ENCODE data around the gene GABBR2.

DNA sequence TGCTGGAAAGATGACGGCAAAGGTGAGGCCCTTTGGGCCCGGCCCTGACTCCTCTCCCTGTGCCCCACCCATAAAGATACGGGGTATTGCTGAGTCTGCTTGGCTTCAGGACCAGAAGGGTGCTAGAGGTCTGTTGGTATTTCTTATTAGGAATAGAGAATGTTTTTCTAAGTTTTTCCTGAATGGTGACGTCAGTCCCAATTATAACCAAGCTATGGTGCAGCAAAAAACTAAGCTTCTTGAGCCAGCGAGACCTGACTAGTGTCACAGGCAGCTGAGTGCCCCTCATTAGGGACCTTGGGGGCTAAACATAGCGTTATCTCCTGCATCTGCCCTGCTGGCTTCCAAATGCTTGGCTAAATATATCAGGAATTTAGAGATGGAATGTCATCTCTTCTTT is 302.3 kb downstream of the GABBR2 start:
- TF ChIP-seq, protein P1, sequence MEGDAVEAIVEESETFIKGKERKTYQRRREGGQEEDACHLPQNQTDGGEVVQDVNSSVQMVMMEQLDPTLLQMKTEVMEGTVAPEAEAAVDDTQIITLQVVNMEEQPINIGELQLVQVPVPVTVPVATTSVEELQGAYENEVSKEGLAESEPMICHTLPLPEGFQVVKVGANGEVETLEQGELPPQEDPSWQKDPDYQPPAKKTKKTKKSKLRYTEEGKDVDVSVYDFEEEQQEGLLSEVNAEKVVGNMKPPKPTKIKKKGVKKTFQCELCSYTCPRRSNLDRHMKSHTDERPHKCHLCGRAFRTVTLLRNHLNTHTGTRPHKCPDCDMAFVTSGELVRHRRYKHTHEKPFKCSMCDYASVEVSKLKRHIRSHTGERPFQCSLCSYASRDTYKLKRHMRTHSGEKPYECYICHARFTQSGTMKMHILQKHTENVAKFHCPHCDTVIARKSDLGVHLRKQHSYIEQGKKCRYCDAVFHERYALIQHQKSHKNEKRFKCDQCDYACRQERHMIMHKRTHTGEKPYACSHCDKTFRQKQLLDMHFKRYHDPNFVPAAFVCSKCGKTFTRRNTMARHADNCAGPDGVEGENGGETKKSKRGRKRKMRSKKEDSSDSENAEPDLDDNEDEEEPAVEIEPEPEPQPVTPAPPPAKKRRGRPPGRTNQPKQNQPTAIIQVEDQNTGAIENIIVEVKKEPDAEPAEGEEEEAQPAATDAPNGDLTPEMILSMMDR (conservative IDR thresholded peaks at IDR 0.05; ENCODE audit: low read depth in 2 of 2) = no peak
- TF ChIP-seq EZH2 (IDR thresholded peaks at IDR 0.05; ENCODE audit: low read depth, unreplicated experiment) (no peak), POLR2AphosphoS5 (IDR thresholded peaks at IDR 0.05; ENCODE audit: low read depth) (no peak)
- TF ChIP-seq, protein P2, sequence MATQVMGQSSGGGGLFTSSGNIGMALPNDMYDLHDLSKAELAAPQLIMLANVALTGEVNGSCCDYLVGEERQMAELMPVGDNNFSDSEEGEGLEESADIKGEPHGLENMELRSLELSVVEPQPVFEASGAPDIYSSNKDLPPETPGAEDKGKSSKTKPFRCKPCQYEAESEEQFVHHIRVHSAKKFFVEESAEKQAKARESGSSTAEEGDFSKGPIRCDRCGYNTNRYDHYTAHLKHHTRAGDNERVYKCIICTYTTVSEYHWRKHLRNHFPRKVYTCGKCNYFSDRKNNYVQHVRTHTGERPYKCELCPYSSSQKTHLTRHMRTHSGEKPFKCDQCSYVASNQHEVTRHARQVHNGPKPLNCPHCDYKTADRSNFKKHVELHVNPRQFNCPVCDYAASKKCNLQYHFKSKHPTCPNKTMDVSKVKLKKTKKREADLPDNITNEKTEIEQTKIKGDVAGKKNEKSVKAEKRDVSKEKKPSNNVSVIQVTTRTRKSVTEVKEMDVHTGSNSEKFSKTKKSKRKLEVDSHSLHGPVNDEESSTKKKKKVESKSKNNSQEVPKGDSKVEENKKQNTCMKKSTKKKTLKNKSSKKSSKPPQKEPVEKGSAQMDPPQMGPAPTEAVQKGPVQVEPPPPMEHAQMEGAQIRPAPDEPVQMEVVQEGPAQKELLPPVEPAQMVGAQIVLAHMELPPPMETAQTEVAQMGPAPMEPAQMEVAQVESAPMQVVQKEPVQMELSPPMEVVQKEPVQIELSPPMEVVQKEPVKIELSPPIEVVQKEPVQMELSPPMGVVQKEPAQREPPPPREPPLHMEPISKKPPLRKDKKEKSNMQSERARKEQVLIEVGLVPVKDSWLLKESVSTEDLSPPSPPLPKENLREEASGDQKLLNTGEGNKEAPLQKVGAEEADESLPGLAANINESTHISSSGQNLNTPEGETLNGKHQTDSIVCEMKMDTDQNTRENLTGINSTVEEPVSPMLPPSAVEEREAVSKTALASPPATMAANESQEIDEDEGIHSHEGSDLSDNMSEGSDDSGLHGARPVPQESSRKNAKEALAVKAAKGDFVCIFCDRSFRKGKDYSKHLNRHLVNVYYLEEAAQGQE (IDR thresholded peaks at IDR 0.05; ENCODE audit: unreplicated experiment) = no peak

All from GM23338 (cell line).